RWPE1 (cell line): ENCODE data around the gene DAPK1.

Experiments used
- CTCF ChIA-PET: fragments of 350-600 bp; sonication (Branson Sonifier 250); formaldehyde crosslinking; extraction: SDS; loops from one replicate; lab custom pipeline; 2021; lab: Yijun Ruan, JAX
- POLR2A ChIA-PET: fragments of 400-600 bp; formaldehyde crosslinking; extraction: SDS; loops from one replicate; lab custom pipeline; 2020; ENCODE audit warnings: antibody characterized with exemption; ENCODE audit not compliant: low non-redundant PET; lab: Yijun Ruan, JAX
- DNase-seq: peaks from one replicate; pipeline ENCODE4 v3.0.0; 2012; ENCODE audit warnings: low spot score
- H3K27ac ChIP-seq: fragments of 450-650 bp; 2 replicates; pipeline ENCODE4 v1.5.1; 2017
- TF ChIP-seq, protein P1 (sequence below): fragments of 450-650 bp; conservative IDR thresholded peaks from 2 replicates; pipeline ENCODE4 v1.5.1; 2017; ENCODE audit warnings: low read depth, mild to moderate bottlenecking

The DAPK1 gene

GRCh38 chr9:87578625-87579024 is 81.0 kb downstream of the DAPK1 start:
- ChIA-PET POLR2A (no interaction called here), CTCF (interaction anchor here (0.8 to 1.2 kb wide), 3 partner anchors 24 to 1915 kb away, joined by 3 to 4 read pairs (median 3); no protein-coding TSS in a partner anchor)
- TF ChIP-seq, protein P1, sequence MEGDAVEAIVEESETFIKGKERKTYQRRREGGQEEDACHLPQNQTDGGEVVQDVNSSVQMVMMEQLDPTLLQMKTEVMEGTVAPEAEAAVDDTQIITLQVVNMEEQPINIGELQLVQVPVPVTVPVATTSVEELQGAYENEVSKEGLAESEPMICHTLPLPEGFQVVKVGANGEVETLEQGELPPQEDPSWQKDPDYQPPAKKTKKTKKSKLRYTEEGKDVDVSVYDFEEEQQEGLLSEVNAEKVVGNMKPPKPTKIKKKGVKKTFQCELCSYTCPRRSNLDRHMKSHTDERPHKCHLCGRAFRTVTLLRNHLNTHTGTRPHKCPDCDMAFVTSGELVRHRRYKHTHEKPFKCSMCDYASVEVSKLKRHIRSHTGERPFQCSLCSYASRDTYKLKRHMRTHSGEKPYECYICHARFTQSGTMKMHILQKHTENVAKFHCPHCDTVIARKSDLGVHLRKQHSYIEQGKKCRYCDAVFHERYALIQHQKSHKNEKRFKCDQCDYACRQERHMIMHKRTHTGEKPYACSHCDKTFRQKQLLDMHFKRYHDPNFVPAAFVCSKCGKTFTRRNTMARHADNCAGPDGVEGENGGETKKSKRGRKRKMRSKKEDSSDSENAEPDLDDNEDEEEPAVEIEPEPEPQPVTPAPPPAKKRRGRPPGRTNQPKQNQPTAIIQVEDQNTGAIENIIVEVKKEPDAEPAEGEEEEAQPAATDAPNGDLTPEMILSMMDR: no peak
- DNase-seq: no peak
- no peak overlapping the region for H3K27ac ChIP-seq

GRCh38 chr9:87579781-87580541 is 82.3 kb downstream of the DAPK1 start:
- TF ChIP-seq, protein P1: no peak
- CTCF ChIA-PET: interaction anchor here (0.7 to 0.9 kb wide), 2 partner anchors 12 to 610 kb away, joined by 3 to 4 read pairs; no protein-coding TSS in a partner anchor
- H3K27ac ChIP-seq: no peak overlapping the region
- POLR2A ChIA-PET: no interaction called here
- no peak for DNase-seq

DNA sequence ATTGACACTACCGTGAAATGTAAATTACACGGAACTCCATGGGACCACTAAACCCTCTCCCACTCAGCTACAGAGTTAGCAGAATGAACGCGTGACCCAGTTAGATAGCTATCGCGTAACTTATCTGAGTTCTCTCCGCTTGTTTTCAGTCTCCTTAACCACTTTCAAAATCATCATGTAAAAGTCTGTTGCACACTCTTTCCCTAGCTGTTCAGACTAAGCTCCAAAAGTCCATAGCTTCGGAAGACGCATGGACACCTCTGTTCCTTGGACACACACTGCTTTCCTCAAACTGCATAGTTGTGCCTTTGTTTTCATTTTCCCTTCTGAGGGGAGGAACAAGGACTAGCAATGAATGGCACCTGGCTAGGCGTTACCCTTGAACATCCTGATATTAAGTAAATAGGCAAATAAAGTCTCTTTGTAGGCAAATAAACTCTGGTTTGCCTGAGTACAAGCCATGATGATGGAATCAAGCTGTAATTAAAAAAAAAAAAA is 83.3 kb downstream of the DAPK1 start:
- TF ChIP-seq, protein P1: no peak
- no peak overlapping the region for H3K27ac ChIP-seq
- ChIA-PET POLR2A (no interaction called here), CTCF (no interaction called here)
- DNase-seq: no peak

GRCh38 chr9:87581513-87581912 is 83.8 kb downstream of the DAPK1 start:
- DNase-seq: no peak
- ChIA-PET POLR2A (no interaction called here), CTCF (no interaction called here)
- TF ChIP-seq, protein P1: no peak
- H3K27ac ChIP-seq: no peak overlapping the region

GRCh38 chr9:87581949-87582637 is 84.4 kb downstream of the DAPK1 start:
- ChIA-PET POLR2A (no interaction called here), CTCF (no interaction called here)
- TF ChIP-seq, protein P1: no peak
- H3K27ac ChIP-seq: no peak overlapping the region
- DNase-seq: no peak

DNA sequence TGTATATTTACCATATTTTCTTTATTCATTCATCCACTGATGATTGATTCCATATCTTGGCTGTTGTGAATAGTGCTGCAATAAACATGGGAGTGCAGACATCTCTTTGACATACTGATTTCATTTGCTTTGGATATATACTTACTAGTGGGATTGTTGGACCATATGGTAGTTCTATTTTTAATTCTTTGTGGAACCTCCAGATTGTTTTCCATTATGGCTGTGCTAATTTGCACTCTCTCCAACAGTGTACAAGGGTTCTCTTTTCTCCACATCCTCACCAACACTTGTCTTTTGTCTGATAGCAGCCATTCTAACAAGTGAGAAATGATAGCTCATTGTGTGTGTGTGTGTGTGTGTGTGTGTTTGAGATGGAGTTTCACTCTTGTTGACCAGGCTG is 86.7 kb downstream of the DAPK1 start:
- TF ChIP-seq, protein P1: no peak
- CTCF ChIA-PET: interaction anchor here (0.7 kb wide), 1 partner anchor 39 kb away, joined by 3 read pairs; no protein-coding TSS in a partner anchor
- H3K27ac ChIP-seq: no peak overlapping the region
- DNase-seq: no peak
- POLR2A ChIA-PET: no interaction called here
